ENCODE data around the gene LST1. TPM values are rescaled to one million over a fixed set of nuclear protein-coding genes. Genes with fewer than 3 reads are reported as not detected.

LST1 gene
- total RNA-seq, result not detected

DNA sequence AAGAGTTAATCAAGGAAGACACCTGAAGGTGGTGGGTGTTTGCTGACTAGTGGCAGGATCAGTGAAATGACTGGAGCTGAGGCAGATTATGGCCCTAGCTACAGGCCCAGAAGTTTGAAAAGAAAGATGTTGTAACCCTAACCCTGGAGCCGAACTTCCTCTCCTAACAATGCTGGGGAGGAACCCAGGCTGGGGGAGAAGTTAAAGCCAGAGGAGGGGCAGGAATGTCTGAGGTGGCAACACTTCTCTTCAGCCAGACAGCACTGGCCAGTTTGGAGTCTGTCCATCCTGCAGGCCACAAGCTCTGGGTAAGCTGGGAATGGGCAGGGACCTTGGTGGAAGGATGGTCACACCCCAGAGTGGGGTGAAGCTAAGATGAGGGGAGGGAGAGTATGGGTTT, at the start of gene LST1:
TSS of gene LST1 (plus strand) at position 270 of the 400 bp plus-strand sequence. CDS start 1,023 bp downstream, outside the sequence.

GRCh38 chr6:31541658-31542521, 44.2 kb upstream of the LST1 start, which contains the start of gene DDX39B:
Gene DDX39B (minus strand): TSS chr6:31542003. CDS start chr6:31540532, 1,471 bp downstream.

GRCh38 chr6:31546339-31546957, 39.6 kb upstream of the LST1 start, which contains the start of gene ATP6V1G2:
Gene ATP6V1G2 (minus strand): TSS chr6:31546608. CDS start chr6:31546559, 49 bp downstream.

DNA sequence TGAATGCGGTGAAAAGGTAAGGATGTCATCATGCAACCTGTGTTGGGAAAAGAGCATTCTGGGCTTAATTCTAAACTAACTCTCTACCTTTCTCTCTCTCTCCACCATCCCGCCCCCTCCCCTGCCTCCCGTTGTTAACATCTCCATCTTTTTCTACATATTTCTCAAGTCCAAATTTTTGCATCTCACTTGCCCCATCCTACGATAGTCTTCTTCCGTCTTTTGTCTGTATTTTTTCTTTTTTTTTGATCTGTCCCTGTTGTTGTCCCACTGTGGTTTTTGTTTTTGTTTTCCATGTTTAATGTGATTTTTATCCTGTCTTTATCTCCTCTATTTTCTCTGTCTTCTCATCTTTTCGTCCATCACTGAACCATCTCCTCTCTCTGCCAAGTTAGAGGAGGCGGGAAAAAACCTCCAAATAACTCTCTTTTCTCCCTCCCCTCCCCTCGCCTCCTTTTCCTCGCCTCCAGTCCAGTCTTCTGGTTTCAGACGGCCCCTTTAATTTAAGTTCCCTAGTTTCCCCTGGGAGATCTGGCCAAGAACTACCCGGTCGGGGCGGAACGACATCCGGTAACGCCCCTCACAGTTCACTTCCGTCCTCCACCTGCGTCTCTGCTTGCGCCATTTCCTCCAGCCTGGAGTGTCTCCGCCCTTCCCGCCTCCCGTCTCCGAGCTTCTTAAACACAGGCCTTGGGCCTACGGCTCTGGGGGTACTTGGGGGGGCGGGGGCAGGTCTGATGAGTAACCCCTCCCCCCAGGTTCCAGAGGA, 38.9 kb upstream of the LST1 start, which contains the start of gene NFKBIL1:
TSS of gene NFKBIL1 (plus strand) at position 651 of the 769 bp plus-strand sequence. CDS start at position 738, 87 bp downstream.

DNA sequence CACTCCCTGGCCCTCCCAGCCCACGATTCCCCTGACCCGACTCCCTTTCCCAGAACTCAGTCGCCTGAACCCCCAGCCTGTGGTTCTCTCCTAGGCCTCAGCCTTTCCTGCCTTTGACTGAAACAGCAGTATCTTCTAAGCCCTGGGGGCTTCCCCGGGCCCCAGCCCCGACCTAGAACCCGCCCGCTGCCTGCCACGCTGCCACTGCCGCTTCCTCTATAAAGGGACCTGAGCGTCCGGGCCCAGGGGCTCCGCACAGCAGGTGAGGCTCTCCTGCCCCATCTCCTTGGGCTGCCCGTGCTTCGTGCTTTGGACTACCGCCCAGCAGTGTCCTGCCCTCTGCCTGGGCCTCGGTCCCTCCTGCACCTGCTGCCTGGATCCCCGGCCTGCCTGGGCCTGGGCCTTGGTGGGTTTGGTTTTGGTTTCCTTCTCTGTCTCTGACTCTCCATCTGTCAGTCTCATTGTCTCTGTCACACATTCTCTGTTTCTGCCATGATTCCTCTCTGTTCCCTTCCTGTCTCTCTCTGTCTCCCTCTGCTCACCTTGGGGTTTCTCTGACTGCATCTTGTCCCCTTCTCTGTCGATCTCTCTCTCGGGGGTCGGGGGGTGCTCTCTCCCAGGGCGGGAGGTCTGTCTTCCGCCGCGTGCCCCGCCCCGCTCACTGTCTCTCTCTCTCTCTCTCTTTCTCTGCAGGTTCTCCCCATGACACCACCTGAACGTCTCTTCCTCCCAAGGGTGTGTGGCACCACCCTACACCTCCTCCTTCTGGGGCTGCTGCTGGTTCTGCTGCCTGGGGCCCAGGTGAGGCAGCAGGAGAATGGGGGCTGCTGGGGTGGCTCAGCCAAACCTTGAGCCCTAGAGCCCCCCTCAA, 13.8 kb upstream of the LST1 start, which contains the start of gene LTA:
TSS of gene LTA (plus strand) at position 249 of the 871 bp plus-strand sequence. CDS start at position 703, 454 bp downstream.

DNA sequence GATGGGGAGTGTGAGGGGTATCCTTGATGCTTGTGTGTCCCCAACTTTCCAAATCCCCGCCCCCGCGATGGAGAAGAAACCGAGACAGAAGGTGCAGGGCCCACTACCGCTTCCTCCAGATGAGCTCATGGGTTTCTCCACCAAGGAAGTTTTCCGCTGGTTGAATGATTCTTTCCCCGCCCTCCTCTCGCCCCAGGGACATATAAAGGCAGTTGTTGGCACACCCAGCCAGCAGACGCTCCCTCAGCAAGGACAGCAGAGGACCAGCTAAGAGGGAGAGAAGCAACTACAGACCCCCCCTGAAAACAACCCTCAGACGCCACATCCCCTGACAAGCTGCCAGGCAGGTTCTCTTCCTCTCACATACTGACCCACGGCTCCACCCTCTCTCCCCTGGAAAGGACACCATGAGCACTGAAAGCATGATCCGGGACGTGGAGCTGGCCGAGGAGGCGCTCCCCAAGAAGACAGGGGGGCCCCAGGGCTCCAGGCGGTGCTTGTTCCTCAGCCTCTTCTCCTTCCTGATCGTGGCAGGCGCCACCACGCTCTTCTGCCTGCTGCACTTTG, 10.7 kb upstream of the LST1 start, which contains the start of gene TNF:
TSS of gene TNF (plus strand) at position 231 of the 567 bp plus-strand sequence. CDS start at position 408, 177 bp downstream.

GRCh38 chr6:31582230-31582643, 3.8 kb upstream of the LST1 start, which contains the start of gene LTB:
Gene LTB (minus strand): TSS chr6:31582424. CDS start chr6:31582417, 7 bp downstream.

DNA sequence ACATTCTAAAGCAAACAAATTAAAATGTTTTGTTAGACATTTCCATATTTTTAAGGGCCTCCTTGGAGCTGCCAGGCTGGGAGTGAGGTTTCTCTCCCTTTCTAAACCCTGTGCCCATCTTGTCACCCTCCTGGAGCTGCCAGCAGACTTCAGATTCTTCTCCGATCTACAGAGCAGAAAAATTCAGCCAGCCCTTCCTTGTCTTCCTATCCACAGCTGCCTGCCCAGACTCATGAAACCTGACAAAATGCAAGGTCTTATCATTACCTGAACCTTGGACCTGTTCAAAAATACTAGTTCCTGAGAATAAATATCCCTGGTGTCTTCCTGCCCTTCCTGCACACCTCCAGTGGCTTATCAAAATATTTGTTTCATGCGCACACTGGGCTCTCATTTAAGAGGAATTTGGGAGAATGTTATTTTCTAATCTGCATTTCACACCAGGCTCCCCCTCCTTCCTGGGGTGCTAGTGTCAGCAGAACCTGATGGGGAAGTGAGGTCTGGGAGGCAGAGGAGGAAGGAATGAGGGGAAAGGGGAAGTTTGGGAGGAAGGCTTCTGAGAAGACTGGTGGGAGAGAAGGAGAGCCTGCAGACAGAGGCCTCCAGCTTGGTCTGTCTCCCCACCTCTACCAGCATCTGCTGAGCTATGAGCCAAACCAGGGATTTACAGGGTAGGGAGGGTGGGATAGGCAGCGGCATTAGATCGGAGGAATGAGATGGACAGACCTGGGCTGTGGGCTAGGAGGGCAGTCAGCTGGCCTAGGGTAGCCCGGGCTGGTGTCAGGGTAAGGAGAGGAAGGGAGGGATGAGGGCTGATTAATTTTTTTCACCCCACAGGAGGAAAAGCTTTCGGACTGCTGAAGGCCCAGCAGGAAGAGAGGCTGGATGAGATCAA, 28.9 kb downstream of the LST1 start, which contains the start of gene AIF1:
TSS of gene AIF1 (plus strand) at position 551 of the 895 bp plus-strand sequence. CDS start at position 647, 96 bp downstream.

DNA sequence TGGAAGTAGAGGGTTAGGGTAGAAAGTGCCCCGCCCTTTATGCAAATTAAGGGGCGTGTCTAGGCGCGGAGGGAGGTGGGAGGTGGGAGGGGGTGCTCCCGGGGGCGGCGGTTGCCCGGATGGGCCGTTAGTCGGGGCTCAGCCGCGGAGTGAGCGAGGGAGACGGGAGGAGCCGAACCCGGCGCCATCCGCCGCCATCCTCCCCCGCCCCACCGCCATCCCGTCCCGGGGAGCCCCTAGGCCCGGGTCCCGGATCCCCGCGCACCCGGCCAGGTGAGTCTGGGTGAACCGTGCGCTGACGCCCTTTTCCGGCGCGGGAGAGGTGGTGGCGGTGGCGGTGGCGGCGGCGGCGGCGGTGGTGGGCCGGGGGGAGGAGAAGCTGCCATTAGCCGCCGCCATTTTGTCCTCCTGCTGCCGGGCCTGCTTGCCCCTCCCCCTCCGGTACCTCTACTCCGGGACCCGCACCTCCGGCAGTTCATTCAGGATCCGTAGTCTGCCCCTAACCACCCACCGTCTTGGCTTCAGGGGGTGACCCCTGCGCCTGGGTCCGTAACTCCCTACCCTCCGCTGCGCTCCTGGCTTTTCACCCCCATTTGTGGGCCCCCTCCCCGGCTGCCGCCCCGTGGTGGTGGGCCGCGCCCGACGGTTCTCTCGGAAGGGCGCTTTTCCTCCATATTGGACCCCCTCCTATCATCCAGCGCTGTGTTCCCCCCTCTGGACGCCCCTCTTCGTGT, 34.7 kb downstream of the LST1 start, which contains the start of gene PRRC2A:
TSS of gene PRRC2A (plus strand) at position 130 of the 734 bp plus-strand sequence. CDS start 2,075 bp downstream, outside the sequence.

Small RNAs within 50 kb of the gene (small RNA-seq; reads per million reads assigned to genes)
- gene MIR6832 (0.29 to 0.30 reads per million in 2 donors), gene SNORA38 (185 to 388 reads per million in 2 donors), gene SNORD117 (490 to 581 reads per million in 2 donors), gene SNORD84 (0 reads per million in 2 donors), gene UQCRHP1 (0 reads per million in 2 donors)

Other genes starting within 250 kb of the LST1 start
- 1,000 to 10,000 TPM in 1 of 2 donors, 100 to 1,000 TPM in 1; 667 to 1,189 TPM for gene HLA-B, start 229.1 kb upstream of the LST1 start, total RNA-seq
- gene MICA, start 182.7 kb upstream of the LST1 start, total RNA-seq, result 10 to 100 TPM; 52.0 to 60.6 TPM
- gene MICB, start 88.1 kb upstream of the LST1 start, total RNA-seq, result 10 to 100 TPM; 11.4 to 19.3 TPM
- gene MCCD1, start 57.3 kb upstream of the LST1 start, total RNA-seq, result not detected
- 100 to 1,000 TPM; 257 to 581 TPM for gene DDX39B, start 44.3 kb upstream of the LST1 start, total RNA-seq
- 1 to 10 TPM in 1 of 2 donors, under 1 TPM in 1; 0.33 to 1.0 TPM for gene ATP6V1G2, start 39.7 kb upstream of the LST1 start, total RNA-seq
- 10 to 100 TPM; 21.6 to 27.5 TPM for gene NFKBIL1, start 38.7 kb upstream of the LST1 start, total RNA-seq
- gene LTA, start 14.0 kb upstream of the LST1 start, total RNA-seq, result under 1 TPM in 1 of 2 donors, not detected in 1; under 0.01 TPM
- under 1 TPM; under 0.01 to 0.34 TPM for gene TNF, start 10.7 kb upstream of the LST1 start, total RNA-seq
- gene LTB, start 3.9 kb upstream of the LST1 start, total RNA-seq, result not detected
- gene NCR3, start 6.7 kb downstream of the LST1 start, total RNA-seq, result not detected
- not detected for gene AIF1, start 29.0 kb downstream of the LST1 start, total RNA-seq
- 10 to 100 TPM; 68.5 to 72.3 TPM for gene PRRC2A, start 34.4 kb downstream of the LST1 start, total RNA-seq
- gene BAG6, start 66.4 kb downstream of the LST1 start, total RNA-seq, result 100 to 1,000 TPM; 125 to 160 TPM
- gene APOM, start 69.6 kb downstream of the LST1 start, total RNA-seq, result 1 to 10 TPM in 1 of 2 donors, under 1 TPM in 1; 0.33 to 1.0 TPM
- gene C6orf47, start 74.5 kb downstream of the LST1 start, total RNA-seq, result 10 to 100 TPM; 21.3 to 23.1 TPM
- gene GPANK1, start 78.7 kb downstream of the LST1 start, total RNA-seq, result 10 to 100 TPM; 13.1 to 17.3 TPM
- gene CSNK2B, start 79.8 kb downstream of the LST1 start, total RNA-seq, result 100 to 1,000 TPM; 142 to 170 TPM
- gene LY6G5B, start 83.7 kb downstream of the LST1 start, total RNA-seq, result 1 to 10 TPM in 1 of 2 donors, under 1 TPM in 1; 1.00 to 2.1 TPM
- under 1 TPM; under 0.01 to 0.67 TPM for gene LY6G5C, start 94.8 kb downstream of the LST1 start, total RNA-seq
- 10 to 100 TPM; 47.0 to 53.0 TPM for gene ABHD16A, start 117.0 kb downstream of the LST1 start, total RNA-seq
- gene LY6G6F, start 120.6 kb downstream of the LST1 start, total RNA-seq, result not detected
- not detected for gene LY6G6D, start 129.1 kb downstream of the LST1 start, total RNA-seq
- not detected for gene LY6G6C, start 135.5 kb downstream of the LST1 start, total RNA-seq
- gene MPIG6B, start 137.1 kb downstream of the LST1 start, total RNA-seq, result not detected
- 10 to 100 TPM; 10.3 to 22.0 TPM for gene DDAH2, start 143.0 kb downstream of the LST1 start, total RNA-seq
- gene CLIC1, start 150.3 kb downstream of the LST1 start, total RNA-seq, result 100 to 1,000 TPM; 511 to 845 TPM
- 10 to 100 TPM; 17.6 to 22.0 TPM for gene MSH5, start 153.7 kb downstream of the LST1 start, total RNA-seq
- 1 to 10 TPM in 1 of 2 donors, under 1 TPM in 1; 0.69 to 1.7 TPM for gene SAPCD1, start 176.4 kb downstream of the LST1 start, total RNA-seq
- not detected for gene VWA7, start 191.1 kb downstream of the LST1 start, total RNA-seq
- gene VARS1, start 209.5 kb downstream of the LST1 start, total RNA-seq, result 10 to 100 TPM; 58.5 to 66.6 TPM
- gene LSM2, start 220.7 kb downstream of the LST1 start, total RNA-seq, result 10 to 100 TPM; 41.0 to 61.6 TPM
- gene HSPA1L, start 229.0 kb downstream of the LST1 start, total RNA-seq, result under 1 TPM; 0.67 to 0.69 TPM
- gene HSPA1A, start 229.3 kb downstream of the LST1 start, total RNA-seq, result 100 to 1,000 TPM in 1 of 2 donors, 10 to 100 TPM in 1; 55.7 to 144 TPM
- gene HSPA1B, start 241.5 kb downstream of the LST1 start, total RNA-seq, result 100 to 1,000 TPM in 1 of 2 donors, 10 to 100 TPM in 1; 95.3 to 188 TPM